Caco-2 (cell line): ENCODE results near the gene CST7. TPM values are rescaled to one million over a fixed set of nuclear protein-coding genes. Genes with fewer than 3 reads are reported as not detected.

Experiments used
- Bru-seq: library from RNA; stranded (reverse); fragments of 400-500 nt; gene quantifications from one replicate; lab custom pipeline; 2021; lab: Mats Ljungman, UMichigan
- BruChase-seq, 2 experiments: library from RNA; stranded (reverse); fragments of 400-500 nt; gene quantifications; one replicate each; lab custom pipeline; 2021; lab: Mats Ljungman, UMichigan
- BruUV-seq: library from RNA; stranded (reverse); fragments of 400-500 nt; replicated peaks from 2 replicates; lab custom pipeline; 2021; lab: Mats Ljungman, UMichigan
- CTCF ChIA-PET: fragments of 300-600 bp; sonication (Branson Sonifier 250); formaldehyde crosslinking; loops from one replicate; lab custom pipeline; 2022; ENCODE audit warnings: antibody characterized with exemption; lab: Charles Lee
- POLR2A ChIA-PET: fragments of 300-600 bp; sonication (Branson Sonifier 250); formaldehyde crosslinking; loops from one replicate; lab custom pipeline; 2022; ENCODE audit warnings: antibody characterized with exemption; lab: Charles Lee
- DNase-seq, 2 experiments: peaks; one replicate each; pipeline versions ENCODE4 v3.0.0 to v3.0.0-alpha.2; 2020 to 2022
- H3K27me3 ChIP-seq: replicated peaks from 2 replicates; pipeline ENCODE4 v1.6.0; 2011; ENCODE audit warnings: low read length; ENCODE audit not compliant: control insufficient read depth, insufficient read depth
- H3K36me3 ChIP-seq: 2 replicates; pipeline ENCODE4 v1.5.1; 2011; ENCODE audit warnings: low read length; ENCODE audit not compliant: control insufficient read depth, insufficient read depth
- H3K4me1 ChIP-seq: fragments of 250-450 bp; sonication (Bioruptor Pico); 2 replicates; pipeline ENCODE4 v1.5.1; 2020; ENCODE audit warnings: mild to moderate bottlenecking
- H3K4me3 ChIP-seq: 2 replicates; pipeline ENCODE4 v1.5.1; 2011; ENCODE audit warnings: low read depth, mild to moderate bottlenecking, control low read depth, low read length
- H3K9me3 ChIP-seq: fragments of 250-450 bp; sonication (Bioruptor Pico); 2 replicates; pipeline ENCODE4 v1.5.1; 2020; ENCODE audit warnings: mild to moderate bottlenecking, moderate library complexity
- H3K27ac Mint-ChIP-seq: one replicate; pipeline ENCODE4 v1.8.0; 2022; ENCODE audit warnings: mixed read lengths; ENCODE audit not compliant: unreplicated experiment
- H3K27me3 Mint-ChIP-seq: one replicate; pipeline ENCODE4 v1.8.0; 2022; ENCODE audit warnings: mixed read lengths; ENCODE audit not compliant: insufficient read depth, unreplicated experiment
- H3K36me3 Mint-ChIP-seq: one replicate; pipeline ENCODE4 v1.8.0; 2022; ENCODE audit warnings: mild to moderate bottlenecking, mixed read lengths; ENCODE audit not compliant: insufficient read depth, unreplicated experiment
- H3K4me1 Mint-ChIP-seq: one replicate; pipeline ENCODE4 v1.8.0; 2022; ENCODE audit warnings: low read depth, mixed read lengths; ENCODE audit not compliant: unreplicated experiment
- H3K4me3 Mint-ChIP-seq: one replicate; pipeline ENCODE4 v1.8.0; 2022; ENCODE audit warnings: mild to moderate bottlenecking, moderate library complexity, mixed read lengths; ENCODE audit not compliant: unreplicated experiment
- H3K9me3 Mint-ChIP-seq: one replicate; pipeline ENCODE4 v1.8.0; 2022; ENCODE audit warnings: mixed read lengths; ENCODE audit not compliant: unreplicated experiment
- CTCF ChIP-seq, 2 experiments: fragments of 200-600 bp in 1 of 2; IDR thresholded peaks; 1 replicate in 1 of 2; 2 replicates in 1 of 2; pipeline versions ENCODE4 v1.5.1 to v1.8.0; 2011 to 2022; ENCODE audit warnings: antibody characterized with exemption in 1 of 2, control low read depth in 1 of 2, inconsistent platforms in 1 of 2, low read depth in 1 of 2, low read length in 1 of 2, mild to moderate bottlenecking in 1 of 2, moderate library complexity in 1 of 2; ENCODE audit not compliant: insufficient read depth in 1 of 2, severe bottlenecking in 1 of 2, unreplicated experiment in 1 of 2
- intact Hi-C: fragments of 100-400 bp; cut with micrococcal nuclease; formaldehyde crosslinking; loops from one replicate; pipeline ENCODE4 v1.10.0; 2022; ENCODE audit not compliant: unreplicated experiment
- long read RNA-seq: library from polyadenylated mRNA; stranded (forward); transcript quantifications from one replicate; pipeline ENCODE4 v2.0.0, GENCODE V29; 2022
- total RNA-seq: library from RNA; stranded (reverse); gene quantifications from 2 replicates; pipeline ENCODE4 v1.2.3, GENCODE V29; 2022

Gene CST7, protein sequence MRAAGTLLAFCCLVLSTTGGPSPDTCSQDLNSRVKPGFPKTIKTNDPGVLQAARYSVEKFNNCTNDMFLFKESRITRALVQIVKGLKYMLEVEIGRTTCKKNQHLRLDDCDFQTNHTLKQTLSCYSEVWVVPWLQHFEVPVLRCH
- not detected in 2 replicates for total RNA-seq
- not detected for Bru-seq, nascent RNA
- BruChase-seq, experiment 1, labeled RNA remaining after a 2-hour chase: not detected
- not detected for BruChase-seq, experiment 2, labeled RNA remaining after a 6-hour chase
- long read RNA-seq: 0 reads

DNA sequence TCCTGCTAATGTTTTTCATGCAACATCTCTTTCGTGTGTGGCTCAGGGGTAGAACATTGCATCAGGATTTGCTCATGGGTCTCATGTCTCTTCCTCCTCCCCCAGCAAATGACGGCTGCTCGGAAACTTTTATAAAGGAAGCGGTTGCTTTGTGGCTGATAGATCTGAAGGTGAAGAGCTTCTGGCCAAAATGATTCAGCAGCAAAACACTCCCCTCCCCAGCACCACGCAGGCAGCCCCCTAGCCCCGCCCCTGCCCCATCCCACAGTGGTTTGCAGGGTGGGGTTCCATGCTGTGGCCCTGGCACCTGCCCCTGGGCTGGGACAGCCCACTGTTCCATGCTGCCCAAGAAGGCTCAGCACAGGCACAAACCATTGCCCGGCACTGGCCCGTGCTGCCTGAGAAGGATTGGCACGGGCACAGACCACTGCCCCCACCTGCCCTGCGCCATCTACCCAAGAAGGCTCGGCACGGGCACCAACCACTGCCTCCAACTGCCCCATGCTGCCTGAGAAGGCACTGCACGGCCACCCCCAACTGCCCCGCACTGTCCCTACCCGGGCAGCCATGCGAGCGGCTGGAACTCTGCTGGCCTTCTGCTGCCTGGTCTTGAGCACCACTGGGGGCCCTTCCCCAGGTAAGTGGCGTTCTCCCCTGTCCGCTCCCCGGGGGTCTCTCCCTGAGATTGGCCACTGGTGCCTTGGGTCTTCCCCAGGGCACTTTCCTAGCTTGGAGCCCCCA, at the start of gene CST7:
CST7 (plus strand) TSS at position 331 of the 741 bp plus-strand sequence; CDS start at position 568, 237 bp downstream.
- TF ChIP-seq CTCF (IDR thresholded peaks at IDR 0.05; ENCODE audit: insufficient read depth in 1 of 2, low read depth in 1 of 2, low read length in 1 of 2, severe bottlenecking in 1 of 2, unreplicated experiment in 1 of 2): no peak
- Histone ChIP-seq H3K27me3 (no peaks in the 10 kb centered on the region), H3K4me1 (no peaks in the 10 kb centered on the region), H3K9me3 (peaks cover 5% of the 10 kb centered on the region), H3K36me3 (no peaks in the 10 kb centered on the region), H3K4me3 (no peak within 1 kb of the TSS)
- Mint-ChIP-seq H3K4me3 (no peak within 1 kb of the TSS), H3K36me3 (no peaks in the 10 kb centered on the region), H3K27ac (no peak within 1 kb of the TSS), H3K9me3 (peaks cover 36% of the 10 kb centered on the region), H3K4me1 (no peaks in the 10 kb centered on the region), H3K27me3 (no peaks in the 10 kb centered on the region)
- ChIA-PET POLR2A (no interaction called here), CTCF (no interaction called here)
- intact Hi-C loops: no loop called here
- no TSS peak for BruUV-seq
- DNase-seq: no peak

GRCh38 chr20:24906806-24907205, 42.3 kb upstream of the CST7 start:
- CTCF ChIA-PET: no interaction called here
- TF ChIP-seq CTCF (IDR thresholded peaks at IDR 0.05; ENCODE audit: insufficient read depth in 1 of 2, low read depth in 1 of 2, low read length in 1 of 2, severe bottlenecking in 1 of 2, unreplicated experiment in 1 of 2): no peak
- Histone ChIP-seq H3K36me3 (no peaks in the 10 kb centered on the region), H3K9me3 (peaks cover 7% of the 10 kb centered on the region; the same call in 1 of the 2 replicates), H3K4me3 (no peak overlapping the region), H3K4me1 (no peaks in the 10 kb centered on the region), H3K27me3 (no peaks in the 10 kb centered on the region)
- H3K4me3 Mint-ChIP-seq: no peak overlapping the region
- no peak overlapping the region for H3K27ac Mint-ChIP-seq
- peaks cover 5% of the 10 kb centered on the region for H3K27me3 Mint-ChIP-seq
- POLR2A ChIA-PET: no interaction called here
- H3K36me3 Mint-ChIP-seq: no peaks in the 10 kb centered on the region
- no peaks in the 10 kb centered on the region for H3K9me3 Mint-ChIP-seq
- intact Hi-C loops: no loop called here
- no TSS peak for BruUV-seq
- DNase-seq: no peak
- H3K4me1 Mint-ChIP-seq: no peaks in the 10 kb centered on the region

- Histone ChIP-seq H3K27me3 (no peaks in the 10 kb centered on the region), H3K4me3 (no peak overlapping the region), H3K36me3 (no peaks in the 10 kb centered on the region), H3K9me3 (peaks cover 7% of the 10 kb centered on the region; the same call in 1 of the 2 replicates), H3K4me1 (no peaks in the 10 kb centered on the region)
- Mint-ChIP-seq H3K4me1 (no peaks in the 10 kb centered on the region), H3K4me3 (no peak overlapping the region), H3K27me3 (peaks cover 5% of the 10 kb centered on the region), H3K9me3 (no peaks in the 10 kb centered on the region), H3K27ac (no peak overlapping the region), H3K36me3 (no peaks in the 10 kb centered on the region)
- no TSS peak for BruUV-seq
- ChIA-PET POLR2A (no interaction called here), CTCF (no interaction called here)
- no peak for TF ChIP-seq CTCF (IDR thresholded peaks at IDR 0.05; ENCODE audit: insufficient read depth in 1 of 2, low read depth in 1 of 2, low read length in 1 of 2, severe bottlenecking in 1 of 2, unreplicated experiment in 1 of 2)
- DNase-seq: no peak
- intact Hi-C loops: no loop called here
Measured at GRCh38 chr20:24908642-24909041, 40.4 kb upstream of the CST7 start.
